Camera-type eye (tissue), 1 donor: ENCODE measurements around the gene FAM47E. TPM values are rescaled to one million over a fixed set of nuclear protein-coding genes. Genes with fewer than 3 reads are reported as not detected.

Experiments
- total RNA-seq: library from RNA; depleted of rRNA; stranded (reverse); fragments of >200 nt; gene quantifications from one replicate; pipeline ENCODE4 v1.2.3, GENCODE V29; 2014

FAM47E gene, protein sequence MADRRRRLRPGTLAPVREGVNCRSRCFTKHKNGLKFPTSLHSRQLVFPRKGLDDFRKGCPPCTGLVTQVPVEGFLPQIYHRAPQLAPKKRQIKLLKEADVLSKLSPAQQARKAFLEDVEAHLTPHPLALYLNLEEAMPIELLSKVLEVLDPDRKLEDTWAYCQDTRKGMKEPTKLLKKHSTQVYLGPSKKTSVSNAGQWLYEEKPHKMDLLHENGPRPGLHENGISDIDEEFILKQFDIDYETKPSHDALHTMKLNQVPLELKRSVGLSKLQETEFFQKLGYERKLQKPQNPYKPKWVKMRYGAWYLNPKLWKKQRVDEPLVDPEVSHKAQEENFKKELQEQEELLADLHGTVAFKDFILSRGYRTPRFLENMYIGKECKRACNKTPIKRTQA
- 6.7 TPM for total RNA-seq

DNA sequence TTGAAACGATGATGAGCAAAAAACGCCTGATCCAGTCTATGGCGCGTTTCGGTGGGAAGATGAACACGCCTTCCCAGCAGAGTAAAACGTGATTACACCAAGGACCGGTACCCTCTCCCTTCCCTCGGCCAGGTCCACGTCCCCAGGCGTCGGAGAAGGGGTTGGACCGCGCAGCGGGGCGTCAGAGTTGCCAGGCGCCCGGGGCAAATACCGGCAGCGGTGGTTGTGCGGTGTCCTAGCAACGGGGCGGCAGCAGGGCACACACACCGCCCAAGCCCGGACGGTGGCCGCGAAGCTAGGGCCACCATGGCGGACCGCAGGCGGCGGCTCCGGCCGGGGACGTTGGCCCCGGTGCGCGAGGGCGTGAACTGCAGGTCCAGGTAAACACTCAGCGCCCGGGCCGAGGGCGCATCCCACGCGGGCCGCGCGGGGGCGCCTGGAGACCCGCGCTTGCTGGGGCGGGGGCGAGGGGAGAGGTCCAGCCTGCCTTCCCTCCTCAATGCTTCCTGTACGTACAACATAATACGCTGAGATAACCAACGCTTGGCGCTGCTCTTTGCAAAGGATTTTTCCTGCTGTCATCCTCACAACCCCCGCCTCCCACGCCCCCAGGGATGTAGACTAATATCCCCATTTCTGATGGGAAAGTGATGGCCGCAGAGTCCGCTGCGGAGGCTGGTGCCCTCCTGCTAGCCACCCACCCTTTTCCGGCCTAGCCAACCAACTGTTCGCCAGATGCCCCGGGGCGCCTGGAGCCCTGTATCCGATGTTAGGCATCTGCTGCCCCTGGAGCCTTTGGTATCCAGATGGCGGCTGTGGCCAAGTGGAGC lies at the start of gene FAM47E:
TSS of gene FAM47E (plus strand) at position 281 of the 830 bp plus-strand sequence. CDS start at position 307, 26 bp downstream.

GRCh38 chr4:76213415-76214176 lies 37.9 kb upstream of the FAM47E start, which contains the start of gene SCARB2:
Gene SCARB2, minus strand, starts transcription at chr4:76213824. Its CDS starts 281 bp downstream, at chr4:76213543.

GRCh38 chr4:76305971-76306881 lies 54.7 kb downstream of the FAM47E start, which contains the start of gene STBD1:
Gene STBD1, plus strand, starts transcription at chr4:76306733. Its CDS starts 37 bp downstream, at chr4:76306770.

Other genes starting within 250 kb of the FAM47E start
- not detected for gene CXCL9, start 244.2 kb upstream of the FAM47E start, total RNA-seq
- gene CXCL10, start 228.2 kb upstream of the FAM47E start, total RNA-seq: 1.4 TPM
- gene CXCL11, start 215.7 kb upstream of the FAM47E start, total RNA-seq: not detected
- gene ART3, start 177.0 kb upstream of the FAM47E start, total RNA-seq: 9.7 TPM
- 102 TPM for gene NUP54, start 103.3 kb upstream of the FAM47E start, total RNA-seq
- gene SCARB2, start 37.9 kb upstream of the FAM47E start, total RNA-seq: 378 TPM
- 6.3 TPM for gene STBD1, start 55.0 kb downstream of the FAM47E start, total RNA-seq
- gene CCDC158, start 169.4 kb downstream of the FAM47E start, total RNA-seq: 4.5 TPM
- 51.4 TPM for gene SHROOM3, start 183.5 kb downstream of the FAM47E start, total RNA-seq